Stimulated activated memory B cell treated with anti-CD40 and anti-IgM and Interleukin-4, amounts not matched to agents 10 μg/mL and 1 μg/mL and 100 μg/mL, for 72 hours (primary cell): ENCODE results near the gene DOCK10.

Experiments used
- ATAC-seq: fragments of 150-1000 bp; cut with Tn5 transposase; 2 replicates; pipeline ENCODE4 v1.10.0; 2021
- H3K27ac Mint-ChIP-seq: one replicate; pipeline ENCODE4 v1.8.0; 2022; ENCODE audit warnings: mild to moderate bottlenecking, mixed read lengths
- H3K27me3 Mint-ChIP-seq: one replicate; pipeline ENCODE4 v1.8.0; 2022; ENCODE audit warnings: mixed read lengths
- H3K36me3 Mint-ChIP-seq: one replicate; pipeline ENCODE4 v1.8.0; 2022; ENCODE audit warnings: mixed read lengths
- H3K4me1 Mint-ChIP-seq: one replicate; pipeline ENCODE4 v1.8.0; 2022; ENCODE audit warnings: mixed read lengths
- H3K4me3 Mint-ChIP-seq: one replicate; pipeline ENCODE4 v1.8.0; 2022; ENCODE audit warnings: mild to moderate bottlenecking, moderate library complexity, mixed read lengths
- H3K9me3 Mint-ChIP-seq: one replicate; pipeline ENCODE4 v1.8.0; 2022; ENCODE audit warnings: mixed read lengths

The DOCK10 gene

GRCh38 chr2:224833986-224834385, 208.3 kb downstream of the DOCK10 start:
- ATAC-seq: no peak
- Mint-ChIP-seq H3K27me3 (no peaks in the 10 kb centered on the region), H3K4me1 (no peaks in the 10 kb centered on the region), H3K27ac (peak overlapping the region; percentile 15), H3K36me3 (peaks cover 73% of the 10 kb centered on the region), H3K9me3 (no peaks in the 10 kb centered on the region), H3K4me3 (no peak overlapping the region)

GRCh38 chr2:224832207-224832606, 210.1 kb downstream of the DOCK10 start:
- H3K4me3 Mint-ChIP-seq: no peak overlapping the region
- H3K27ac Mint-ChIP-seq: no peak overlapping the region
- H3K36me3 Mint-ChIP-seq: peaks cover 78% of the 10 kb centered on the region
- no peaks in the 10 kb centered on the region for H3K27me3 Mint-ChIP-seq
- H3K4me1 Mint-ChIP-seq: no peaks in the 10 kb centered on the region
- no peak for ATAC-seq
- H3K9me3 Mint-ChIP-seq: no peaks in the 10 kb centered on the region

DNA sequence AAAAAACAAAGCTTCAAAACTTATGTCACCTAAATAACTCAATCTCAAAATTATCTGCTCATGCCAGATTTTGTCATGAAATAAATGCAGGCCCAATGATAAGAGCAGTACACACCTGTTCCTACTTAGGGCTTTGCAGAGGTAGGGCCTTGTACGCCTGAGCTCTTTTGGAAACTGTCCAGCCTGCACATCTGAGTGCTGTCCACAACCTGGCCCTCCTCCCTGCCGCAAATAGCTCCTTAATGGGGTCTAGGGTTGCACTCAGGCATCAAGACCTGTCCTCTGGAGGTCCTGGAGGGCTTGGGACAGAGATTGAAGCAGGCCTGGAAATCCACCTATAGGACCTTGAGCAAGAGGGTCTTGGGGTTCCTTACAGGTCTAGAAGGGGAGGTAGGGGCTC, 210.7 kb downstream of the DOCK10 start:
- H3K36me3 Mint-ChIP-seq: peaks cover 79% of the 10 kb centered on the region
- no peaks in the 10 kb centered on the region for H3K9me3 Mint-ChIP-seq
- H3K27ac Mint-ChIP-seq: no peak overlapping the region

GRCh38 chr2:224820283-224820991, 221.8 kb downstream of the DOCK10 start:
- Mint-ChIP-seq H3K27ac (no peak overlapping the region), H3K27me3 (no peaks in the 10 kb centered on the region), H3K4me1 (no peaks in the 10 kb centered on the region), H3K4me3 (no peak overlapping the region), H3K36me3 (peaks cover 46% of the 10 kb centered on the region), H3K9me3 (no peaks in the 10 kb centered on the region)
- no peak for ATAC-seq

More for the DNA sequence above, 210.7 kb downstream of the DOCK10 start:
- Mint-ChIP-seq H3K4me1 (no peaks in the 10 kb centered on the region), H3K27me3 (no peaks in the 10 kb centered on the region), H3K4me3 (no peak overlapping the region)
- ATAC-seq: no peak

DNA sequence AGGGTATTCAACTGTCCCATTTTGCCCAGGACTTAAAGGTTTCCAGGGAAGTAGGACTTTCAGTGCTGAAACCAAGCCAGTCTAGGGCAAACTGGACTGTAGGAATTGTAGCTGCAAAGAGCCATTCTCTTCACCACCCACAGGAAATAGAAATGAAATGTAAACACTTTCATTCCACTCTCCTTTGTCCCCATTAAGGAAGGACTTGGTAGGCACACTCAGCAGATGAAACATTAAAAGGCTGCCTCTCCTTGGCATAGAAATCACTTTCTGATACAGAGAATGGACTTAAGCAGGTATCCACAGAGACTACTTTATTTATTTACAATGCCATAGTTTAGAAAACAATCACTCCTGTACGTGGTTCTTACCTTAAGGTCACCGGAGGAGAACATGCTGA, 223.2 kb downstream of the DOCK10 start:
- Mint-ChIP-seq H3K36me3 (peaks cover 46% of the 10 kb centered on the region), H3K4me1 (no peaks in the 10 kb centered on the region), H3K27ac (peak overlapping the region; percentile 13), H3K27me3 (no peaks in the 10 kb centered on the region), H3K4me3 (no peak overlapping the region), H3K9me3 (no peaks in the 10 kb centered on the region)
- ATAC-seq: no peak

GRCh38 chr2:224817676-224818075, 224.6 kb downstream of the DOCK10 start:
- no peaks in the 10 kb centered on the region for H3K9me3 Mint-ChIP-seq
- no peaks in the 10 kb centered on the region for H3K4me1 Mint-ChIP-seq
- peaks cover 57% of the 10 kb centered on the region for H3K36me3 Mint-ChIP-seq
- no peak for ATAC-seq
- no peaks in the 10 kb centered on the region for H3K27me3 Mint-ChIP-seq
- no peak overlapping the region for H3K27ac Mint-ChIP-seq
- no peak overlapping the region for H3K4me3 Mint-ChIP-seq

DNA sequence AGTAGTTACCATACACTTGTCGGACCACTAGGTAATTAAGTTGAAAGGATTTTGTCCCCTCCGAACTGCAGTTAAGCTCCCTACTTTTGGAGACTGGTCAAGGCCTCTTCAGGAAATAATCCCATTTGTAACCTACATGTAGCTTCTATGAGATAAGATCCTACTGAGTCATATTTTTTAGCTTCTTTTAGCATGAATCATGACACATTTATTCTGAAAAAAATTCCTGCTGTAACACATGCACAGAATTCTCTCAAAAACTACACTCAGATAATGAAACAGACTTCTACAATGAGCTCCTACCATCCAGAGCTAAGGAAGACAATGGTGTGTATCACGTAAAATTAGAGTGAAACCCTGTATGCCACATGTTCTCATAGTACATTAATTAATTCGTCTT, 225.5 kb downstream of the DOCK10 start:
- H3K4me3 Mint-ChIP-seq: no peak overlapping the region
- no peaks in the 10 kb centered on the region for H3K27me3 Mint-ChIP-seq
- H3K27ac Mint-ChIP-seq: no peak overlapping the region
- H3K4me1 Mint-ChIP-seq: no peaks in the 10 kb centered on the region
- ATAC-seq: no peak
- H3K36me3 Mint-ChIP-seq: peaks cover 65% of the 10 kb centered on the region
- H3K9me3 Mint-ChIP-seq: peaks cover 2% of the 10 kb centered on the region

DNA sequence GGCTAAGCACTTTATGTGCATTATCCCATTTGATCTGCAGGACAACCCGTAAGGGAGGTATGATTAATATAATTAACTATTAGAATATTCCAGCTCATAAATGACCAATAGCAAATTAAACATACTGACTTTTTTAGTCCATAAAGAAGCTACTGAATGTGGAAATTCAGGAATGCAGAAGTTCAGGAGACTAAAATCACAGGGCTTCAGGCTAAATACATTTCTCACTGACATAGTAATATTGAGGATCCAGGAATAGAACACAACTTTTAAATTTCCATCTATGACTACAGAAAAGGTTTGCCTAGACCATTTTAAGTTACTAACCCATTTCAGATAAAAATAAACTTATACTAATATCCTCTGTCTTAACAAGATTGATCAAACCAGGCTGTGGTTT, 228.7 kb downstream of the DOCK10 start:
- Mint-ChIP-seq H3K4me3 (no peak overlapping the region), H3K27ac (no peak overlapping the region), H3K27me3 (no peaks in the 10 kb centered on the region), H3K4me1 (no peaks in the 10 kb centered on the region), H3K9me3 (peaks cover 2% of the 10 kb centered on the region), H3K36me3 (peaks cover 77% of the 10 kb centered on the region)
- no peak for ATAC-seq

DNA sequence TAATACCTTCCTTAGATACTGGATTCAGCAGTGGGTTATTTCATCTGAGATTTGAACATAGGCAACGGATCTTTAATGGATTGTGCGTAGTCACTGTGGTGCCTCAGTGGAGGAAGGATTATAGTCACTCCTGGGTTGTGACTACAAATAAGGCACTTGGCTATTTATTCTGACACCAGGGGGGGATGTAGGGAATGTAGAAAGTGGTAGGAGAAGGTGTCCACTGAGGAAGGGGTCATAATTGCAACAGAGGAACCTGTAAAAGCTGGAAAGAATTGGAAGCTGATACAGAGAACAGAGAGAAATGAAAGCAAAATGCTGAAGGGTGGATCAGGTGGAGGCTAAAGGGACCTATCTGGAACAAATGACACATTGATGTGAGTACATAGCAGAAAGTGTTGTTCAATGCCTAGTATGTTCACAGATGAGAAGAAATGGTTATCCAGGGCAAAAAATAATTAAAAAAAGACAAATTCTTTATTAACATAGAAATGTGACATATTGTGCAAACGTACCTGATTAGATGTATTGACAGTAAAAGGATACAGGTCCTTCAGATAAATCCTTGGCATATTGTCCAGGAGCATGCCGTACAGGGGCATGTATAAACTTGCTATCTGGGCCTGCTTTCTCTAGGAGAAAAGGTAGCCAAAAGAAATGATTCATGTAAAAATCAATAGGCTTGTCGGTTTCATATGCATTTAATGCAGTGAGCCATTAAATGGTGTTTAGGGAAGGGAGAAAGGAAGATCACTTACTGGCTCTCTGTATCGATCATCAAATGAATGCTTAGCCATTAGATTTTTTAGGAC, 234.9 kb downstream of the DOCK10 start:
- Mint-ChIP-seq H3K4me3 (no peak overlapping the region), H3K27ac (peak overlapping the region; percentile 17), H3K36me3 (peaks cover 66% of the 10 kb centered on the region), H3K4me1 (no peaks in the 10 kb centered on the region), H3K9me3 (peaks cover 2% of the 10 kb centered on the region), H3K27me3 (no peaks in the 10 kb centered on the region)
- ATAC-seq: no peak

- H3K4me3 Mint-ChIP-seq: no peak overlapping the region
Measured at GRCh38 chr2:224803930-224804329, 238.3 kb downstream of the DOCK10 start.

GRCh38 chr2:224802407-224802806, 239.9 kb downstream of the DOCK10 start:
- no peaks in the 10 kb centered on the region for H3K27me3 Mint-ChIP-seq
- peaks cover 5% of the 10 kb centered on the region for H3K4me1 Mint-ChIP-seq
- peaks cover 60% of the 10 kb centered on the region for H3K36me3 Mint-ChIP-seq
- no peaks in the 10 kb centered on the region for H3K9me3 Mint-ChIP-seq
- no peak overlapping the region for H3K4me3 Mint-ChIP-seq
- no peak overlapping the region for H3K27ac Mint-ChIP-seq
- ATAC-seq: no peak

More at GRCh38 chr2:224803930-224804329, 238.3 kb downstream of the DOCK10 start:
- Mint-ChIP-seq H3K27me3 (no peaks in the 10 kb centered on the region), H3K36me3 (peaks cover 65% of the 10 kb centered on the region), H3K4me1 (no peaks in the 10 kb centered on the region), H3K27ac (no peak overlapping the region), H3K9me3 (no peaks in the 10 kb centered on the region)
- ATAC-seq: no peak

- H3K27ac Mint-ChIP-seq: peak overlapping the region; percentile 48
- no peaks in the 10 kb centered on the region for H3K9me3 Mint-ChIP-seq
- peaks cover 5% of the 10 kb centered on the region for H3K4me1 Mint-ChIP-seq
- no peak overlapping the region for H3K4me3 Mint-ChIP-seq
- no peak for ATAC-seq
- peaks cover 57% of the 10 kb centered on the region for H3K36me3 Mint-ChIP-seq
- H3K27me3 Mint-ChIP-seq: no peaks in the 10 kb centered on the region
Measured at GRCh38 chr2:224801360-224801759, 240.9 kb downstream of the DOCK10 start.

DNA sequence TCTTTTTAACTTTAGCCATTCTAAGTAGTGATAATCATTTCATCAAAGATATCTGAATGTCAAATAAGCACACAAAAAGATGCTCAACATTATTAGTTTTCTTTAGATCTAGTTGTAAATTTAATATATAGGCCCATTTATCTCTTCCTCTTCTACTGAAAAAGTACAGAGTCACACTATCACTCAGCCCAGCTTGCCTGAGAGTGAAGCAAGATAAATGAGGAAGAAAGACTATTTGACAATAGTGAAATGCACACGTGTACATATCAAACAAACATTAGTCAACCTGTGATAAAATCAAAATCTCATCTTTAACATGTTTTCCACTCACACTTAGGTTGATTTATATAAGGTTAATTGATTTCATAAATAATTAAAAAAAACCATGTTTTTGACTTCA, 242.6 kb downstream of the DOCK10 start:
- H3K36me3 Mint-ChIP-seq: peaks cover 57% of the 10 kb centered on the region
- no peaks in the 10 kb centered on the region for H3K27me3 Mint-ChIP-seq
- H3K27ac Mint-ChIP-seq: no peak overlapping the region
- no peak overlapping the region for H3K4me3 Mint-ChIP-seq
- H3K4me1 Mint-ChIP-seq: peaks cover 5% of the 10 kb centered on the region
- ATAC-seq: no peak
- H3K9me3 Mint-ChIP-seq: no peaks in the 10 kb centered on the region

- Mint-ChIP-seq H3K9me3 (no peaks in the 10 kb centered on the region), H3K27ac (peak overlapping the region; percentile 70), H3K27me3 (no peaks in the 10 kb centered on the region), H3K4me3 (no peak overlapping the region), H3K36me3 (peaks cover 66% of the 10 kb centered on the region), H3K4me1 (peaks cover 5% of the 10 kb centered on the region)
- ATAC-seq: no peak
Measured at GRCh38 chr2:224798180-224798579, 244.1 kb downstream of the DOCK10 start.

- H3K9me3 Mint-ChIP-seq: no peaks in the 10 kb centered on the region
- no peaks in the 10 kb centered on the region for H3K27me3 Mint-ChIP-seq
- peaks cover 5% of the 10 kb centered on the region for H3K4me1 Mint-ChIP-seq
- ATAC-seq: no peak
- H3K36me3 Mint-ChIP-seq: peaks cover 60% of the 10 kb centered on the region
- no peak overlapping the region for H3K4me3 Mint-ChIP-seq
- no peak overlapping the region for H3K27ac Mint-ChIP-seq
Measured at GRCh38 chr2:224796695-224797305, 245.5 kb downstream of the DOCK10 start.
